ENCODE data around the gene SND1. TPM values are rescaled to one million over a fixed set of nuclear protein-coding genes. Genes with fewer than 3 reads are reported as not detected.

The SND1 gene
- polyA plus RNA-seq, 4 donors = 47.2 to 148 (median 92.2) TPM

DNA sequence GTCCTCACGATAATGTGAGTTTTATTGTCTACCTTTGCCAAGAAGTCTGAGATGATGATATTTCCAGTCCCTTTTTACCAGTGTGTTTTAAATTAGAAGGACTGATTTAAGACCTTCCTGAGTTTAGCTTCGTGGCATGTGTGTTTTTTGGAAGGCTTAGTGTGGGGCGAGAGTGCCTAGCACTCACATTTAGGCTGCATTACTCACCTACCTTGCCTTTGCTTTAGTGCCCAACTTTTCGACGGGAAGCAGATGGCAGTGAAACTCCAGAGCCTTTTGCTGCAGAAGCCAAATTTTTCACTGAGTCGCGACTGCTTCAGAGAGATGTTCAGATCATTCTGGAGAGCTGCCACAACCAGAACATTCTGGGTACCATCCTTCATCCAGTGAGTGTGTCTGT lies 50.9 kb downstream of the SND1 start:
- H3K4me3 ChIP-seq (ENCODE audit: low read depth in 1 of 3, low read length in 3 of 3) = no peak overlapping the region
- no peak for DNase-seq
- 93 to 96% (median 95%) methylated on average over 7 of the region's 7 CpGs for WGBS, 3 donors
- H3K9me3 ChIP-seq (ENCODE audit: control insufficient read depth in 2 of 2, insufficient read depth in 1 of 2, low read depth in 1 of 2, low read length in 1 of 2) = no peaks in the 10 kb centered on the region
- FAIRE-seq = no peak
- H3K36me3 ChIP-seq (ENCODE audit: control insufficient read depth in 3 of 3, insufficient read depth in 2 of 3, low read depth in 1 of 3, low read length in 3 of 3) = peaks cover 15 to 26% (median 23%) of the 10 kb centered on the region in 3 donors
- no peaks in the 10 kb centered on the region for H3K27me3 ChIP-seq (ENCODE audit: control insufficient read depth in 3 of 3, insufficient read depth in 3 of 3, low read length in 3 of 3)
- no peaks in the 10 kb centered on the region for H3K4me1 ChIP-seq (ENCODE audit: control insufficient read depth in 3 of 3, insufficient read depth in 2 of 3, low read depth in 1 of 3, low read length in 2 of 3)
- H3K27ac ChIP-seq (ENCODE audit: low read depth in 1 of 3, low read length in 2 of 3) = no peak overlapping the region

DNA sequence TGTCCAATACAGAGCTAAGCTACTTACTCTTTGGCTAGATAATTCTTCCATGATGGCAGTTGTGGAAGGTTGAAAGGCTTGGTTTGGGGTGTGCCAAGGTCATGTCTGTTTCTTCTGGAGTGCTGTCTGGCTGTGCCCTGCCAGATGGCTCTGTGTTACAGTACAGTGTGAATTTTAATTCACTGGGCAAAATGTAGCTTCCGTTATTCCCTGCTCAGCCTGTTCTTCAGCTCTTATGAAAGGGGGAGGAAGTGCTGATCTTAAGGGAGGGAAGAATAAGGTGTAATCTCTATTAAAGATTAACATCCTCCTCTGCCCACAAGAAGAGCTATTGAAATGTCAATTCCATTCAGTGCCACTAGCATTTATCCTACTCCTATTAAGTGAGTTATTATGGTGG lies 52.2 kb downstream of the SND1 start:
- peak in 1 of 2 donors; percentile 6 for DNase-seq
- Histone ChIP-seq H3K27ac (ENCODE audit: low read depth in 1 of 3, low read length in 2 of 3) (no peak overlapping the region), H3K36me3 (ENCODE audit: control insufficient read depth in 3 of 3, insufficient read depth in 2 of 3, low read depth in 1 of 3, low read length in 3 of 3) (peaks cover 13 to 24% (median 21%) of the 10 kb centered on the region in 3 donors), H3K4me1 (ENCODE audit: control insufficient read depth in 3 of 3, insufficient read depth in 2 of 3, low read depth in 1 of 3, low read length in 2 of 3) (no peaks in the 10 kb centered on the region), H3K27me3 (ENCODE audit: control insufficient read depth in 3 of 3, insufficient read depth in 3 of 3, low read length in 3 of 3) (no peaks in the 10 kb centered on the region), H3K4me3 (ENCODE audit: low read depth in 1 of 3, low read length in 3 of 3) (no peak overlapping the region), H3K9me3 (ENCODE audit: control insufficient read depth in 2 of 2, insufficient read depth in 1 of 2, low read depth in 1 of 2, low read length in 1 of 2) (no peaks in the 10 kb centered on the region)
- no peak for FAIRE-seq
- WGBS, 3 donors = 24 to 60% (median 26%) methylated on average over 1 of the region's 1 CpG

DNA sequence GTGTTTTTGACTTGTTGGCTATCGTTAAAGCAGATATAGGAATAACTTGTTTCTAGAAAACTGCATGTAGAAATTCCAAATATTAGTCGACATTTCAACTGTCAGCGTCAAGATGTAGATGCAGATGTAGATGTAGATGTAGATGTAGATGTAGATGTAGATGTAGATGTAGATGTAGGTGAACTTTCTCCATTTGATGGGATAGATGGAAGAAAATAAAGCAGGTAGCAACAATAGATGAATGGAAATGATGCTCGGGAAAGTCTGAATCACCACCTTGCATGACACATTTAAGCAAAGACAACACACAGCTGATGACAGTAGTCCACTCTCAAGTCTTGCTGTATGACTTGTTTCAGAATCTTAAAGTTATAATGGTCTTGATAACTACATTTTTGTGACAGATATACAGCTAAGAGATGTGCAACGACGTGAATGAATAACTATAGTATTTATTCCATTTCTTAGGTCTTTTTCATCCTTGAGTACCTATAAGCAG lies 53.5 kb downstream of the SND1 start:
- H3K27me3 ChIP-seq (ENCODE audit: control insufficient read depth in 3 of 3, insufficient read depth in 3 of 3, low read length in 3 of 3) = no peaks in the 10 kb centered on the region
- no peaks in the 10 kb centered on the region for H3K9me3 ChIP-seq (ENCODE audit: control insufficient read depth in 2 of 2, insufficient read depth in 1 of 2, low read depth in 1 of 2, low read length in 1 of 2)
- H3K27ac ChIP-seq (ENCODE audit: low read depth in 1 of 3, low read length in 2 of 3) = no peak overlapping the region
- H3K4me1 ChIP-seq (ENCODE audit: control insufficient read depth in 3 of 3, insufficient read depth in 2 of 3, low read depth in 1 of 3, low read length in 2 of 3) = no peaks in the 10 kb centered on the region
- WGBS, 3 donors = 91 to 96% (median 96%) methylated on average over 6 of the region's 6 CpGs
- FAIRE-seq = no peak
- DNase-seq = no peak
- H3K4me3 ChIP-seq (ENCODE audit: low read depth in 1 of 3, low read length in 3 of 3) = no peak overlapping the region
- H3K36me3 ChIP-seq (ENCODE audit: control insufficient read depth in 3 of 3, insufficient read depth in 2 of 3, low read depth in 1 of 3, low read length in 3 of 3) = peaks cover 8 to 24% (median 20%) of the 10 kb centered on the region in 3 donors

DNA sequence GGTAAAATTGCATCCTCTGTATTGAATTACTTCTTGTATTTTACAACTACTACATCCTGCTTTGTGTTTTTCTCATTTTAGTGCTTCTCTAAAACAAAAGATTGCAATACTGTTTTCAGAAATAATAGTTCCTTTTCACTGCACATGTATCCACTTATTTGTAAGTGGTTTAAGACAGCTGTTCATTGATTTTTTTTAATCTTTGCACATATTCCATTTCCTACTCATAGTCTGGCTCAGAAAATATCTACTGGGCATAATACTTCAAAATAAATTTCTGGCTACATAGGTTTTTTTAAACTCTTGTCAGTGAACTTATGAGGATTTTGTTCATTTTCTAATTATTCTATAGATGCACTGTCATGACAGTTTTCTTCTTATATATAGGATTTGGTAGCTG lies 54.8 kb downstream of the SND1 start:
- no peaks in the 10 kb centered on the region for H3K27me3 ChIP-seq (ENCODE audit: control insufficient read depth in 3 of 3, insufficient read depth in 3 of 3, low read length in 3 of 3)
- no peak overlapping the region for H3K27ac ChIP-seq (ENCODE audit: low read depth in 1 of 3, low read length in 2 of 3)
- DNase-seq (no peak), FAIRE-seq (no peak)
- no peak overlapping the region for H3K4me3 ChIP-seq (ENCODE audit: low read depth in 1 of 3, low read length in 3 of 3)
- no peaks in the 10 kb centered on the region for H3K4me1 ChIP-seq (ENCODE audit: control insufficient read depth in 3 of 3, insufficient read depth in 2 of 3, low read depth in 1 of 3, low read length in 2 of 3)
- peaks cover 0 to 3% of the 10 kb centered on the region in 2 donors for H3K9me3 ChIP-seq (ENCODE audit: control insufficient read depth in 2 of 2, insufficient read depth in 1 of 2, low read depth in 1 of 2, low read length in 1 of 2)
- peaks cover 5 to 24% (median 24%) of the 10 kb centered on the region in 3 donors for H3K36me3 ChIP-seq (ENCODE audit: control insufficient read depth in 3 of 3, insufficient read depth in 2 of 3, low read depth in 1 of 3, low read length in 3 of 3)

DNA sequence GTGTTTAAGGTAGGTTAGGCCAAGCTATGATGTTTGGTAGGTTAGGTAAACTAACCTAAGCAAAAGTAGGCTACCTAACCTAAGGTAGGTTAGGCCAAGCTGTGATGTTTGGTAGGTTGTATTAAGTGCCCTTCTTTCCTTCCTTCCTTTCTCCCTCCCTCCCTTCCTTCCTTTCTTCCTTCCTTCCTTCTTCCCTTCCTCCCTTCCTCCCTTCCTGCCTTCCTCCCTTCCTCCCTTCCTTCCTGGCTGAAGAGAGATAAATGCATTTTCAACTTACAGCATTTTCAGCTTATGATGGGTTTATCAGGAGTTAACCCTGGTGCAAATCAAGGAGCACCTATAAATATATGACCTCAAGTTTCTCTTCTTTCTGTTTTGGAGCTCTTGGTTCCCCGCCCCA lies 56.2 kb downstream of the SND1 start:
- WGBS, 3 donors = 79 to 100% (median 92%) methylated on average over 1 of the region's 1 CpG

DNA sequence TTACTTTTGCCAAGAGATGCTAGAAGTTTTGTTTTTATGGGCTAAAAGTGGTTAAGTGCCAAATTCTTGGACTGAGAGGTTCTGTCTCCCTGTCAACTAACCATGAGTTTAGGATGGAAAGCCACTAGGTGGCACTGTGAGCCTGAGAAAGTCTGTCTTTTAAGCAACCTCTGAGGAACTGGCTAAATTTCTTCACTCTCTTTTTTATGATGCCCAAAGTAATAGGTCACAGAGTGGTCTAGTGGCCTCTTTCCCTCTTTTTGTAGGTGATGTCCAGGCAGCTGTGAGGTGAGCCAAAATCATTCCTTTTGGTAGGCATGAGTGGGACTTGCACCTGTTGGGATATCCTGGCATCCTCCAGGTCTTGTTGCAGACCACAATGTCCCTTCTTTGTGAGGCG lies 56.8 kb downstream of the SND1 start:
- peaks cover 0 to 3% of the 10 kb centered on the region in 2 donors for H3K9me3 ChIP-seq (ENCODE audit: control insufficient read depth in 2 of 2, insufficient read depth in 1 of 2, low read depth in 1 of 2, low read length in 1 of 2)
- no peaks in the 10 kb centered on the region for H3K4me1 ChIP-seq (ENCODE audit: control insufficient read depth in 3 of 3, insufficient read depth in 2 of 3, low read depth in 1 of 3, low read length in 2 of 3)
- H3K36me3 ChIP-seq (ENCODE audit: control insufficient read depth in 3 of 3, insufficient read depth in 2 of 3, low read depth in 1 of 3, low read length in 3 of 3) = peaks cover 5 to 20% (median 17%) of the 10 kb centered on the region in 3 donors
- no peak overlapping the region for H3K4me3 ChIP-seq (ENCODE audit: low read depth in 1 of 3, low read length in 3 of 3)
- 90 to 100% (median 94%) methylated on average over 1 of the region's 1 CpG for WGBS, 3 donors
- H3K27ac ChIP-seq (ENCODE audit: low read depth in 1 of 3, low read length in 2 of 3) = no peak overlapping the region
- FAIRE-seq (no peak), DNase-seq (peak; percentile 75 to 80)
- no peaks in the 10 kb centered on the region for H3K27me3 ChIP-seq (ENCODE audit: control insufficient read depth in 3 of 3, insufficient read depth in 3 of 3, low read length in 3 of 3)

More for the DNA sequence above, 56.2 kb downstream of the SND1 start:
- DNase-seq (no peak), FAIRE-seq (no peak)
- no peaks in the 10 kb centered on the region for H3K4me1 ChIP-seq (ENCODE audit: control insufficient read depth in 3 of 3, insufficient read depth in 2 of 3, low read depth in 1 of 3, low read length in 2 of 3)
- no peak overlapping the region for H3K4me3 ChIP-seq (ENCODE audit: low read depth in 1 of 3, low read length in 3 of 3)
- H3K9me3 ChIP-seq (ENCODE audit: control insufficient read depth in 2 of 2, insufficient read depth in 1 of 2, low read depth in 1 of 2, low read length in 1 of 2) = peaks cover 0 to 3% of the 10 kb centered on the region in 2 donors
- H3K36me3 ChIP-seq (ENCODE audit: control insufficient read depth in 3 of 3, insufficient read depth in 2 of 3, low read depth in 1 of 3, low read length in 3 of 3) = peaks cover 5 to 21% (median 18%) of the 10 kb centered on the region in 3 donors
- no peak overlapping the region for H3K27ac ChIP-seq (ENCODE audit: low read depth in 1 of 3, low read length in 2 of 3)
- no peaks in the 10 kb centered on the region for H3K27me3 ChIP-seq (ENCODE audit: control insufficient read depth in 3 of 3, insufficient read depth in 3 of 3, low read length in 3 of 3)

DNA sequence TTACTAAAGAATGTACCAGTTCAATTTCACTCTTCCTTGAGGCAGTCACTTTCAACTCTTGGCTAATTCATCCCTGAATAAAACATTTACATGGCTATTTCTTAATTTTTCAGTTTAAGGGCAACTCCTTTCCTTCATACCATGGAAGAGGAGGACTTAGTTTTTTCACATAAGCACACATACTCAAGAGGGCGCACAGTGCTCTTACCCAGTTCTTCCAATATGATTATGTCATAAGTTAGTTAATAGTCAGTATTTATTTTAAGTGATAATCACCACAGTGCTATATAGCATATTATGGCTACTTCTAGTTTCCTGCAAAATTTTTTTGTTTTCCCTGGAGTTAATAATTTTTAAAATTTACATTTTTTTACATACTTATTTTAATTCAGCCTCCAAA lies 58.6 kb downstream of the SND1 start:
- H3K4me3 ChIP-seq (ENCODE audit: low read depth in 1 of 3, low read length in 3 of 3) = no peak overlapping the region
- FAIRE-seq = no peak
- no peaks in the 10 kb centered on the region for H3K27me3 ChIP-seq (ENCODE audit: control insufficient read depth in 3 of 3, insufficient read depth in 3 of 3, low read length in 3 of 3)
- 96 to 100% (median 97%) methylated on average over 1 of the region's 1 CpG for WGBS, 3 donors
- H3K36me3 ChIP-seq (ENCODE audit: control insufficient read depth in 3 of 3, insufficient read depth in 2 of 3, low read depth in 1 of 3, low read length in 3 of 3) = peaks cover 5 to 16% (median 9%) of the 10 kb centered on the region in 3 donors
- peaks cover 0 to 3% of the 10 kb centered on the region in 2 donors for H3K9me3 ChIP-seq (ENCODE audit: control insufficient read depth in 2 of 2, insufficient read depth in 1 of 2, low read depth in 1 of 2, low read length in 1 of 2)
- no peak for DNase-seq
- H3K27ac ChIP-seq (ENCODE audit: low read depth in 1 of 3, low read length in 2 of 3) = no peak overlapping the region
- no peaks in the 10 kb centered on the region for H3K4me1 ChIP-seq (ENCODE audit: control insufficient read depth in 3 of 3, insufficient read depth in 2 of 3, low read depth in 1 of 3, low read length in 2 of 3)

DNA sequence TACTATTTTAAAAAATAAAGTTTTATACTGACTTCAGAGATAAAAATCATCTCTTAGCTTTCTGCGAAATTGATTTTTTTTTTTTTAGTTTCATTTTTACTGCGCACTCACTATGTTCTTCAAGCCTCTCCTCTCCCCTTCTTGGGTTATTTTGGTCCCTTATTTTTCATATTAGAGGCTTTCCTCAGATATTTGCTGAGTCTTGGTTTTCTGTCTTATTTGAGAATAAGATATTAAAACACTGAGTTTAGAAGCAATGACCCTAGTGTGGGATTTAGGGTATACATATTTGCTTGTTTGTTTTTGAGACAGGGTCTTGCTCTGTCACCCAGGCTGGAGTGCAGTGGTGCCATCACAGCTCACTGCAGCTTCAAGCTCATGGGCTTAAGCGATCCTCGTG lies 59.9 kb downstream of the SND1 start:
- FAIRE-seq (no peak), DNase-seq (no peak)
- WGBS, 3 donors = 94 to 98% (median 97%) methylated on average over 4 of the region's 4 CpGs
- Histone ChIP-seq H3K27me3 (ENCODE audit: control insufficient read depth in 3 of 3, insufficient read depth in 3 of 3, low read length in 3 of 3) (no peaks in the 10 kb centered on the region), H3K4me1 (ENCODE audit: control insufficient read depth in 3 of 3, insufficient read depth in 2 of 3, low read depth in 1 of 3, low read length in 2 of 3) (no peaks in the 10 kb centered on the region), H3K27ac (ENCODE audit: low read depth in 1 of 3, low read length in 2 of 3) (no peak overlapping the region), H3K36me3 (ENCODE audit: control insufficient read depth in 3 of 3, insufficient read depth in 2 of 3, low read depth in 1 of 3, low read length in 3 of 3) (peaks cover 5 to 16% (median 9%) of the 10 kb centered on the region in 3 donors), H3K9me3 (ENCODE audit: control insufficient read depth in 2 of 2, insufficient read depth in 1 of 2, low read depth in 1 of 2, low read length in 1 of 2) (peaks cover 0 to 3% of the 10 kb centered on the region in 2 donors), H3K4me3 (ENCODE audit: low read depth in 1 of 3, low read length in 3 of 3) (no peak overlapping the region)

DNA sequence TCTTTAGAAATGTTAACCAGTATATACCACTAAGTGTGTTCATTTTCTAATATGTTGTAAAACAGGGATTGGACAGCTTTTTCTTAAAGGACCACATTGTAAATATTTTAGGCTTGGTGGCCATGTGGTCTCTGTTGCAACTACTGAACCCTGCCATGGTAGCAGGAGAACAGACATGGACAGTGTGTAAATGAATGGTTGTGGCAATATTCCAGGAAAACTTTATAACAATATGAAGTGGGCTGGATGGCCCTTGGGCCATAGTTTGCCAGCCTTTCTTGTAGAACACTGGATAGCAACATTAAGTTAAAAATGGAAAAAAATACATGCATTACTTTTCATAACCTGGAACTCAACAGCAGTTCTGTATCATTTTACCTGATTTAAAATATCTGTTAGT lies 61.0 kb downstream of the SND1 start:
- Histone ChIP-seq H3K9me3 (ENCODE audit: control insufficient read depth in 2 of 2, insufficient read depth in 1 of 2, low read depth in 1 of 2, low read length in 1 of 2) (peaks cover 0 to 3% of the 10 kb centered on the region in 2 donors), H3K4me3 (ENCODE audit: low read depth in 1 of 3, low read length in 3 of 3) (no peak overlapping the region), H3K4me1 (ENCODE audit: control insufficient read depth in 3 of 3, insufficient read depth in 2 of 3, low read depth in 1 of 3, low read length in 2 of 3) (no peaks in the 10 kb centered on the region), H3K27ac (ENCODE audit: low read depth in 1 of 3, low read length in 2 of 3) (no peak overlapping the region), H3K36me3 (ENCODE audit: control insufficient read depth in 3 of 3, insufficient read depth in 2 of 3, low read depth in 1 of 3, low read length in 3 of 3) (peaks cover 0 to 19% (median 7%) of the 10 kb centered on the region in 3 donors), H3K27me3 (ENCODE audit: control insufficient read depth in 3 of 3, insufficient read depth in 3 of 3, low read length in 3 of 3) (no peaks in the 10 kb centered on the region)
- FAIRE-seq = no peak
- no peak for DNase-seq
